Uterus (tissue), 4 donors: ENCODE measurements around the gene ICE1. TPM values are rescaled to one million over a fixed set of nuclear protein-coding genes. Genes with fewer than 3 reads are reported as not detected.

ENCODE experiments used
- DNase-seq, 2 donors: peaks; one replicate each; pipeline ENCODE4 v3.0.0-alpha.2; 2019 to 2020
- H3K27ac ChIP-seq, 2 donors: fragments of 200-600 bp; sonication (generic); 1 replicate in 1 of 2; 2 replicates in 1 of 2; pipeline ENCODE4 v1.5.1; 2016 to 2018
- H3K27me3 ChIP-seq, 2 donors: fragments of 200-600 bp; sonication (generic); one replicate each; pipeline ENCODE4 v1.5.1; 2018 to 2019; ENCODE audit warnings: control low read depth in 1 of 2
- H3K36me3 ChIP-seq, 2 donors: fragments of 200-600 bp; sonication (generic); one replicate each; pipeline ENCODE4 v1.5.1; 2019; ENCODE audit warnings: control low read depth in 1 of 2
- H3K4me1 ChIP-seq, 2 donors: fragments of 200-600 bp; sonication (generic); one replicate each; pipeline ENCODE4 v1.5.1; 2018 to 2019; ENCODE audit warnings: control low read depth in 1 of 2
- H3K4me3 ChIP-seq, 2 donors: fragments of 200-600 bp; sonication (generic); 1 replicate in 1 of 2; 2 replicates in 1 of 2; pipeline ENCODE4 v1.5.1; 2018 to 2019; ENCODE audit warnings: mild to moderate bottlenecking in 1 of 2
- H3K9me3 ChIP-seq, 2 donors: fragments of 200-600 bp; sonication (generic); one replicate each; pipeline ENCODE4 v1.5.1; 2019; ENCODE audit warnings: control low read depth in 1 of 2
- CTCF ChIP-seq, 4 experiments: fragments of 200-600 bp in 2 of 4; fragments of 450-650 bp in 2 of 4; sonication (generic) in 2 of 4; IDR thresholded peaks; one replicate each; pipeline ENCODE4 v1.5.1; 2016 to 2019; ENCODE audit warnings: antibody characterized with exemption in 4 of 4, mild to moderate bottlenecking in 2 of 4, moderate library complexity in 1 of 4
- POLR2A ChIP-seq, 2 donors: fragments of 450-650 bp; IDR thresholded peaks; one replicate each; pipeline ENCODE4 v1.6.1; 2016; ENCODE audit warnings: antibody characterized with exemption in 2 of 2, mild to moderate bottlenecking in 1 of 2, moderate library complexity in 1 of 2
- intact Hi-C: fragments of 100-400 bp; cut with DNase I; formaldehyde crosslinking; loops from one replicate; pipeline ENCODE4 v1.15.1; 2023; ENCODE audit warnings: low total_unique reads
- total RNA-seq, 4 donors: library from RNA; depleted of rRNA in 3 of 4; stranded (reverse); fragments of >200 nt in 3 of 4; gene quantifications; one replicate each; pipeline versions ENCODE4 v1.1.0 to v1.2.4, GENCODE V29; 2014 to 2023
- donor health status: DM: yes; HTN: yes; CAD: no.

The ICE1 gene
- total RNA-seq, 4 donors from 2014 or later = 23.2 to 218 (median 55.1) TPM

DNA sequence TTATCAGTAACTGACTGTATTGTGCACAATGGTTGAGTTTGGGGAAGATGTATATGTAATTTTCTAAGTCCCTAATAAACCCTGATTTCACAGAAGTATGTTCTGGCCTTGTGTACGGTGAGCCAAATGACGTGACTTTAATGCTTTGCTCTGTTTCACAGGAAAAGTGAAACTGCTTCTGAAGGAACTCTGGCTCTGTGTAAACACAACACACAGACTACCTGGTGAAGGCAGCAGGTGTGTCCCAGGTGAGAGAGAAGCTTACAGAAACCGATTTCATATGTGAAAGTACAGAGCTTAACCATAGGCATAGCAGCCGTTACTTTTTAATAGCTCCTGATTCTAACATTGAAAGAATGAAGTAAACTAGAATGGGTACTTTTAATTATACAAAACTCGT is 31.9 kb downstream of the ICE1 start:
- Histone ChIP-seq H3K4me1 (no peaks in the 10 kb centered on the region), H3K4me3 (no peak overlapping the region), H3K36me3 (no peaks in the 10 kb centered on the region), H3K27me3 (no peaks in the 10 kb centered on the region), H3K27ac (no peak overlapping the region), H3K9me3 (no peaks in the 10 kb centered on the region)
- TF ChIP-seq POLR2A (IDR thresholded peaks at IDR 0.05) (no peak), CTCF (IDR thresholded peaks at IDR 0.05) (no peak)
- DNase-seq = no peak
- intact Hi-C loops = no loop called here

GRCh38 chr5:5456858-5457257 is 34.4 kb downstream of the ICE1 start:
- no peaks in the 10 kb centered on the region for H3K9me3 ChIP-seq
- no peaks in the 10 kb centered on the region for H3K36me3 ChIP-seq
- H3K27ac ChIP-seq = no peak overlapping the region
- no peaks in the 10 kb centered on the region for H3K4me1 ChIP-seq
- TF ChIP-seq POLR2A (IDR thresholded peaks at IDR 0.05) (no peak), CTCF (IDR thresholded peaks at IDR 0.05) (no peak)
- no peaks in the 10 kb centered on the region for H3K27me3 ChIP-seq
- no peak for DNase-seq
- intact Hi-C loops = no loop called here
- H3K4me3 ChIP-seq = no peak overlapping the region

GRCh38 chr5:5460311-5460710 is 37.8 kb downstream of the ICE1 start:
- Histone ChIP-seq H3K27me3 (no peaks in the 10 kb centered on the region), H3K4me1 (no peaks in the 10 kb centered on the region), H3K4me3 (no peak overlapping the region), H3K36me3 (no peaks in the 10 kb centered on the region), H3K9me3 (no peaks in the 10 kb centered on the region), H3K27ac (no peak overlapping the region)
- no peak for DNase-seq
- TF ChIP-seq CTCF (IDR thresholded peaks at IDR 0.05) (no peak), POLR2A (IDR thresholded peaks at IDR 0.05) (no peak)
- intact Hi-C loops = no loop called here

- TF ChIP-seq POLR2A (IDR thresholded peaks at IDR 0.05) = no peak
- no peak for TF ChIP-seq CTCF (IDR thresholded peaks at IDR 0.05)
- Histone ChIP-seq H3K9me3 (no peaks in the 10 kb centered on the region), H3K36me3 (no peaks in the 10 kb centered on the region), H3K27me3 (no peaks in the 10 kb centered on the region), H3K4me1 (no peaks in the 10 kb centered on the region), H3K4me3 (no peak overlapping the region), H3K27ac (no peak overlapping the region)
- no peak for DNase-seq
- intact Hi-C loops = no loop called here
Measured at GRCh38 chr5:5461012-5461411, 38.5 kb downstream of the ICE1 start.

- Histone ChIP-seq H3K4me1 (no peaks in the 10 kb centered on the region), H3K27me3 (no peaks in the 10 kb centered on the region), H3K4me3 (no peak overlapping the region), H3K36me3 (no peaks in the 10 kb centered on the region), H3K27ac (no peak overlapping the region), H3K9me3 (no peaks in the 10 kb centered on the region)
- intact Hi-C loops = no loop called here
- DNase-seq = no peak
- no peak for TF ChIP-seq CTCF (IDR thresholded peaks at IDR 0.05)
- TF ChIP-seq POLR2A (IDR thresholded peaks at IDR 0.05) = no peak
Measured at GRCh38 chr5:5464036-5464715, 41.7 kb downstream of the ICE1 start.
